Lung (tissue), 12 donors: ENCODE data around the gene DNAH1. TPM values are rescaled to one million over a fixed set of nuclear protein-coding genes. Genes with fewer than 3 reads are reported as not detected.

Source experiments
- ATAC-seq: fragments of 200-7000 bp; cut with Tn5 transposase; one replicate; pipeline ENCODE4 v1.9.1; 2020; ENCODE audit warnings: moderate number of reproducible peaks; ENCODE audit not compliant: insufficient read depth, low FRiP score
- DNase-seq, 3 donors: peaks; one replicate each; pipeline ENCODE4 v3.0.0-alpha.2; 2013 to 2017
- H3K27ac ChIP-seq, 2 donors: one replicate each; pipeline ENCODE4 v1.5.1; 2013; ENCODE audit warnings: mild to moderate bottlenecking in 2 of 2, moderate library complexity in 2 of 2, control low read depth in 1 of 2, inconsistent platforms in 1 of 2, low read depth in 1 of 2, low read length in 1 of 2
- H3K27me3 ChIP-seq, 3 donors: one replicate each; pipeline ENCODE4 v1.5.1; 2013; ENCODE audit warnings: low read length in 2 of 3; ENCODE audit not compliant: control insufficient read depth in 3 of 3, insufficient read depth in 3 of 3
- H3K36me3 ChIP-seq, 4 donors: one replicate each; pipeline ENCODE4 v1.5.1; 2013; ENCODE audit warnings: low read length in 4 of 4, mild to moderate bottlenecking in 1 of 4, moderate library complexity in 1 of 4; ENCODE audit not compliant: control insufficient read depth in 4 of 4, insufficient read depth in 4 of 4
- H3K4me1 ChIP-seq, 5 donors: one replicate each; pipeline ENCODE4 v1.5.1; 2013; ENCODE audit warnings: low read length in 5 of 5, mild to moderate bottlenecking in 2 of 5, moderate library complexity in 1 of 5; ENCODE audit not compliant: control insufficient read depth in 5 of 5, insufficient read depth in 5 of 5
- H3K4me3 ChIP-seq: one replicate; pipeline ENCODE4 v1.5.1; 2013; ENCODE audit warnings: mild to moderate bottlenecking, control low read depth, moderate library complexity
- H3K9ac ChIP-seq, 2 donors: one replicate each; pipeline ENCODE4 v1.5.1; 2013; ENCODE audit warnings: low read length in 2 of 2, control low read depth in 1 of 2; ENCODE audit not compliant: insufficient read depth in 1 of 2
- H3K9me3 ChIP-seq, 4 donors: one replicate each; pipeline ENCODE4 v1.5.1; 2013; ENCODE audit warnings: low read length in 3 of 4, mild to moderate bottlenecking in 1 of 4, moderate library complexity in 1 of 4; ENCODE audit not compliant: control insufficient read depth in 4 of 4, insufficient read depth in 3 of 4
- WGBS, 2 donors: extraction: QIAGEN DNeasy Blood & Tissue Kit; methylation state at CpG; one replicate each; pipeline ENCODE4 v1.1.7; 2013; 5-methylcytosine and 5-hydroxymethylcytosine counted together
- polyA plus RNA-seq, 2 donors: library from polyadenylated mRNA; stranded (reverse); fragments of 200-250 nt; gene quantifications; one replicate each; pipeline ENCODE4 v1.2.1, GENCODE V29; 2013
- total RNA-seq, 2 donors: library from RNA; depleted of rRNA in 1 of 2; stranded (reverse); fragments of >200 nt in 1 of 2; gene quantifications; one replicate each; pipeline ENCODE4 v1.2.1, GENCODE V29; 2014 to 2021
- TF ChIP-seq, protein P1 (sequence below): IDR thresholded peaks from 2 replicates; pipeline ENCODE4 v1.5.1; 2012; ENCODE audit warnings: mild to moderate bottlenecking; ENCODE audit errors: control extremely low read depth, extremely low read depth
- donor health status: control.
- donor health status: control.
- donor health status: Bipolar disorder and iron deficiency.
- donor health status: healthy.
- donor health status: DM: yes; HTN: yes; CAD: no.

DNAH1 gene
- total and polyA plus RNA-seq, 4 donors: 6.1 to 21.5 (median 11.4) TPM

DNA sequence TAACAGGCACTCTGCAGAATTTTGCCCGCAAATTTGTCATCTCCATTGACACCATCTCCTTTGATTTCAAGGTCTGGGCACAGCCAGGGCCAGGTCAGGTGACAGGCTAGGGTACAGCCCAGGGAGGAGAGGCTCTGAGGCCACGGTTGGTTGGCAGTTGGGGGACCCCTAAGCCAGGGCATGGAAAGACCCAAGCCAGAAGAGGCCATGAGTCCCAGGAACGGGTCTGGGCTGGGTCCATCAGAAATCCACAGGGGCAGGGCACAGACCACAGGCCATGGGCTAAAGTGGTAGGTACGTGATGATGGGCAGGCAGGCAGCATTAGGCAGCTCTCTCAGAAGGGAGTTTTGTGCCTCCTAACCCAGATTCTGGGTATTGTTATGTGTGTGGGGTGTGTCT, 83.0 kb downstream of the DNAH1 start:
- H3K27ac ChIP-seq: no peak overlapping the region
- DNase-seq (no peak), ATAC-seq (no peak)
- H3K9ac ChIP-seq: no peak overlapping the region
- H3K27me3 ChIP-seq: no peaks in the 10 kb centered on the region
- H3K4me1 ChIP-seq: no peaks in the 10 kb centered on the region
- peaks cover 8 to 46% (median 20%) of the 10 kb centered on the region in 4 donors for H3K36me3 ChIP-seq
- H3K4me3 ChIP-seq: no peak overlapping the region
- TF ChIP-seq, protein P1, sequence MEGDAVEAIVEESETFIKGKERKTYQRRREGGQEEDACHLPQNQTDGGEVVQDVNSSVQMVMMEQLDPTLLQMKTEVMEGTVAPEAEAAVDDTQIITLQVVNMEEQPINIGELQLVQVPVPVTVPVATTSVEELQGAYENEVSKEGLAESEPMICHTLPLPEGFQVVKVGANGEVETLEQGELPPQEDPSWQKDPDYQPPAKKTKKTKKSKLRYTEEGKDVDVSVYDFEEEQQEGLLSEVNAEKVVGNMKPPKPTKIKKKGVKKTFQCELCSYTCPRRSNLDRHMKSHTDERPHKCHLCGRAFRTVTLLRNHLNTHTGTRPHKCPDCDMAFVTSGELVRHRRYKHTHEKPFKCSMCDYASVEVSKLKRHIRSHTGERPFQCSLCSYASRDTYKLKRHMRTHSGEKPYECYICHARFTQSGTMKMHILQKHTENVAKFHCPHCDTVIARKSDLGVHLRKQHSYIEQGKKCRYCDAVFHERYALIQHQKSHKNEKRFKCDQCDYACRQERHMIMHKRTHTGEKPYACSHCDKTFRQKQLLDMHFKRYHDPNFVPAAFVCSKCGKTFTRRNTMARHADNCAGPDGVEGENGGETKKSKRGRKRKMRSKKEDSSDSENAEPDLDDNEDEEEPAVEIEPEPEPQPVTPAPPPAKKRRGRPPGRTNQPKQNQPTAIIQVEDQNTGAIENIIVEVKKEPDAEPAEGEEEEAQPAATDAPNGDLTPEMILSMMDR: no peak
- no peaks in the 10 kb centered on the region for H3K9me3 ChIP-seq
- 93 to 94% methylated on average over 4 of the region's 4 CpGs for whole genome bisulfite sequencing, 2 donors

DNA sequence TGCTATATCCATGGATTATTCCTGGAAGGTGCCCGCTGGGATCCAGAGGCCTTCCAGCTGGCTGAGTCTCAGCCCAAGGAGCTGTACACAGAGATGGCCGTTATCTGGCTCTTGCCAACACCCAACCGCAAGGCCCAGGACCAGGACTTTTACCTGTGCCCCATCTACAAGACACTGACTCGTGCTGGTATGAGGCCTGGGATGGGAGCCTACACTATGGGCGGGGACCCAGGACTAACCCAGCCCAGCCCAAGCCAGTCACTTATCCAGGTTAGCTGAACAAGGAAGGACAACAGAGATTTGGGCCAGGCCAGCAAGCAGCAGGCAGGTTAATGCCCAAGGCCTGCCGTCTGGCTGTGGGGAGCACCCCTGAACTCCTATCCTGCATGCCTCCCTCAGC, 83.5 kb downstream of the DNAH1 start:
- ATAC-seq (no peak), DNase-seq (no peak)
- TF ChIP-seq, protein P1: no peak
- no peak overlapping the region for H3K27ac ChIP-seq
- no peak overlapping the region for H3K9ac ChIP-seq
- 89 to 93% methylated on average over 6 of the region's 6 CpGs for WGBS, 2 donors
- no peaks in the 10 kb centered on the region for H3K4me1 ChIP-seq
- H3K4me3 ChIP-seq: no peak overlapping the region
- no peaks in the 10 kb centered on the region for H3K27me3 ChIP-seq
- H3K9me3 ChIP-seq: no peaks in the 10 kb centered on the region
- H3K36me3 ChIP-seq: peaks cover 9 to 51% (median 24%) of the 10 kb centered on the region in 4 donors

DNA sequence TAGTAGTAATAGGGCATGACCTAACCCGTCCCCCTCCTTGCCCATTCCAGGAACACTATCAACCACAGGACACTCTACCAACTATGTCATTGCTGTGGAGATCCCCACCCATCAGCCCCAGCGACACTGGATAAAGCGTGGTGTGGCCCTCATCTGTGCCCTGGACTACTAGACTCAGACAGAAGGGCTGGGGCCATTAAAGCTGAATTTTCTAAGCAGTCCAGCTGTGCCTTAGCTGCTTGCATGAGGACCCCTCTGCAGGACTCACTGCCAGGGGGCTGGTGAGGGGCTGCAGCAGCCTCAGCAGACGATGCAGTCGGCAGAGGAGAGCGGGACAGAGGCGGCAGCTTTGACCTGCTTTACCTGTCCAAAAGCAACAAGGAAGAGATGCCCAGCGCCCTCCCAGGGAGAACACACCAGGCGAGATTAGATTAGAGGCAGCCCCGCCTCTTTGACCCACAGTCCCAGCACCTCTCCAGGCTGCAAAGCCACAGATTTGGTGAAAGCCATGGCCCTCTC, 84.2 kb downstream of the DNAH1 start:
- Histone ChIP-seq H3K9me3 (no peaks in the 10 kb centered on the region), H3K36me3 (peaks cover 16 to 54% (median 29%) of the 10 kb centered on the region in 4 donors), H3K27ac (no peak overlapping the region), H3K4me3 (no peak overlapping the region), H3K27me3 (no peaks in the 10 kb centered on the region), H3K9ac (no peak overlapping the region), H3K4me1 (no peaks in the 10 kb centered on the region)
- ATAC-seq: no peak
- TF ChIP-seq, protein P1: no peak
- 90 to 96% methylated on average over 10 of the region's 10 CpGs for WGBS, 2 donors
- no peak for DNase-seq

DNA sequence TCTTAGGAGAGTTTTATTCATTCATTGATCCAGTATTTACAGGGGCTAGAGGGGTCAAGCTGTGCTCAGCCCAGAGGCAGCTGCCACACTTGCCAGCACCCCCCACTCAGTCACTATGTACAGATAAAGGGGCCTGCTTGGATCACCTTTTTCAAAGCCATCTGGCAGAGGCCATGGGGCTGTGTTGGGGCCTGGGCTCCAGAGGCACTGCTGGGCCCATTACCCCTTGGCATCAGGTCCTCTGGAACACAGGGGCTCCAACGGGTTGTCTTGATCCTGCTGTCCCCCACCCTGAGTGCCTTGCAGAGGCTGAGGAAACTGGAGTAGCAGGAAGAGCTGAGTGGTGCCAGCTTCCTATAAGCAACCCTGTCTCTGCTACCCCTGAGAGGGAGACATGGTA, 84.9 kb downstream of the DNAH1 start:
- H3K4me1 ChIP-seq: no peaks in the 10 kb centered on the region
- 77 to 100% methylated on average over 1 of the region's 1 CpG for WGBS, 2 donors
- H3K27ac ChIP-seq: no peak overlapping the region
- TF ChIP-seq, protein P1: no peak
- no peak for DNase-seq
- H3K27me3 ChIP-seq: no peaks in the 10 kb centered on the region
- no peak overlapping the region for H3K9ac ChIP-seq
- no peak for ATAC-seq
- no peaks in the 10 kb centered on the region for H3K9me3 ChIP-seq
- H3K4me3 ChIP-seq: no peak overlapping the region
- peaks cover 19 to 60% (median 32%) of the 10 kb centered on the region in 4 donors for H3K36me3 ChIP-seq
